GM19324 (cell line): ENCODE measurements around the gene RASGRP2.
"Not testable (repeated sequence)": the region's sequence is repeated elsewhere in the genome, so short reads cannot be mapped to it uniquely, and the experiment has no call there.

ENCODE experiments used
- ATAC-seq: cut with Tn5 transposase; IDR thresholded peaks from one replicate; pipeline ENCODE4 v1.9.1; 2021; ENCODE audit warnings: mild to moderate bottlenecking, moderate library complexity; ENCODE audit not compliant: unreplicated experiment, low FRiP score

Gene RASGRP2

GRCh38 chr11:64710418-64711137, 33.4 kb downstream of the RASGRP2 start:
- no peak for ATAC-seq

GRCh38 chr11:64705501-64705900, 38.4 kb downstream of the RASGRP2 start:
- no peak for ATAC-seq

GRCh38 chr11:64703048-64703447, 40.9 kb downstream of the RASGRP2 start:
- no peak for ATAC-seq

- ATAC-seq, result not testable (repeated sequence)
Observed at GRCh38 chr11:64701956-64702355, 42.0 kb downstream of the RASGRP2 start.

GRCh38 chr11:64698427-64698826, 45.5 kb downstream of the RASGRP2 start:
- no peak for ATAC-seq

- no peak for ATAC-seq
Observed at GRCh38 chr11:64697663-64698375, 46.1 kb downstream of the RASGRP2 start.

GRCh38 chr11:64696045-64696444, 47.9 kb downstream of the RASGRP2 start:
- ATAC-seq, result no peak

GRCh38 chr11:64695548-64695947, 48.4 kb downstream of the RASGRP2 start:
- no peak for ATAC-seq

- ATAC-seq, result no peak
Observed at GRCh38 chr11:64694821-64695365, 49.0 kb downstream of the RASGRP2 start.

GRCh38 chr11:64694026-64694755, 49.8 kb downstream of the RASGRP2 start:
- ATAC-seq, result no peak

GRCh38 chr11:64692764-64693331, 51.1 kb downstream of the RASGRP2 start:
- ATAC-seq, result no peak

GRCh38 chr11:64691543-64691942, 52.4 kb downstream of the RASGRP2 start:
- ATAC-seq, result no peak

GRCh38 chr11:64690235-64690634, 53.7 kb downstream of the RASGRP2 start:
- no peak for ATAC-seq

- ATAC-seq, result peak; percentile 82
Observed at GRCh38 chr11:64688534-64688982, 55.4 kb downstream of the RASGRP2 start.

GRCh38 chr11:64687643-64688533, 56.1 kb downstream of the RASGRP2 start:
- ATAC-seq, result no peak

- ATAC-seq, result no peak
Observed at GRCh38 chr11:64687204-64687603, 56.7 kb downstream of the RASGRP2 start.

- ATAC-seq, result no peak
Observed at GRCh38 chr11:64686466-64687170, 57.3 kb downstream of the RASGRP2 start.

GRCh38 chr11:64685536-64685935, 58.4 kb downstream of the RASGRP2 start:
- ATAC-seq, result no peak

GRCh38 chr11:64684357-64684756, 59.6 kb downstream of the RASGRP2 start:
- ATAC-seq, result no peak
